ENCODE measurements around the gene TMEM117.

DNA sequence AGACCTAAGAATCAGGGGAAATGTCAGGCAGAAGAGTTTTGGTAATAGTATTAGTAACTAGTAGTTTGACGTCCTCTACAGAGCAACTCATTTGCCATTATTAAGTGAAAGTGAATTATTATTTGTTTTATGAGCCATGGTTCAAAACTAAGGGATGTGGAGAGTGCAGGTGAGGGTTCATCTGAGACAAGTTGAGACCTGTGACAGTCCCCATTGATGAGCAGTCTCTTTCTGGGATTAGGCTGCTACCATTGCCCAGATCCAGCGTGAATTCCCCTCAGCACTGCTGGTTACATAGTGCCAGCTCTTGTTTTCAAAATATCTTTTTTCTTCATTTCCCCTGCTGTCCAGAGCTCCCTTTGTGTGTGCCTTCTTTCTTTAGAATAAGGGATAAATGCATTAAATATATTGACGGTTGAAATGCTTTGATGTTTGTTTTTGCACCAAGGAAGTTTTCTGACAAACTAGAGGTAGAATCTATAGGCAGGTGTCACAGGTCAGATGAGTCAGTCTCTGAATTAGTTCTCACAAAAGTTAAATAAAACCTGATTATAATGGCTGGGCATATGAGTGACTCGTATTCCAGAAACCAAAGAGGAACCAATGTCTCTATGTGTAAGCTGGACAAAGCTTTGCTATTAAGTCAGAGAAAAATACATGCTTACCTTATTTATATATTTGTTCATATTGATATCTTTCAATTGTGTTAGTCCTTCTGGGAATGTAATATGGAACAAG, 381.4 kb downstream of the TMEM117 start:
- TF ChIP-seq, protein P1, sequence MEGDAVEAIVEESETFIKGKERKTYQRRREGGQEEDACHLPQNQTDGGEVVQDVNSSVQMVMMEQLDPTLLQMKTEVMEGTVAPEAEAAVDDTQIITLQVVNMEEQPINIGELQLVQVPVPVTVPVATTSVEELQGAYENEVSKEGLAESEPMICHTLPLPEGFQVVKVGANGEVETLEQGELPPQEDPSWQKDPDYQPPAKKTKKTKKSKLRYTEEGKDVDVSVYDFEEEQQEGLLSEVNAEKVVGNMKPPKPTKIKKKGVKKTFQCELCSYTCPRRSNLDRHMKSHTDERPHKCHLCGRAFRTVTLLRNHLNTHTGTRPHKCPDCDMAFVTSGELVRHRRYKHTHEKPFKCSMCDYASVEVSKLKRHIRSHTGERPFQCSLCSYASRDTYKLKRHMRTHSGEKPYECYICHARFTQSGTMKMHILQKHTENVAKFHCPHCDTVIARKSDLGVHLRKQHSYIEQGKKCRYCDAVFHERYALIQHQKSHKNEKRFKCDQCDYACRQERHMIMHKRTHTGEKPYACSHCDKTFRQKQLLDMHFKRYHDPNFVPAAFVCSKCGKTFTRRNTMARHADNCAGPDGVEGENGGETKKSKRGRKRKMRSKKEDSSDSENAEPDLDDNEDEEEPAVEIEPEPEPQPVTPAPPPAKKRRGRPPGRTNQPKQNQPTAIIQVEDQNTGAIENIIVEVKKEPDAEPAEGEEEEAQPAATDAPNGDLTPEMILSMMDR (conservative IDR thresholded peaks at IDR 0.05; ENCODE audit: low read length): no peak
- no peak for TF ChIP-seq EZH2phosphoT487 (IDR thresholded peaks at IDR 0.05; ENCODE audit: borderline replicate concordance, low read depth, low read length)

Measured in OCI-LY7 (cell line).